Astrocyte (in vitro differentiated cells and primary cell): ENCODE measurements around the gene TMEM108. TPM values are rescaled to one million over a fixed set of nuclear protein-coding genes. Genes with fewer than 3 reads are reported as not detected.
A peak's percentile ranks its signal among the peaks of the same experiment; 100 is the strongest.

Experiments
- DNase-seq: peaks from one replicate; pipeline ENCODE4 v3.0.0-alpha.2; 2010; ENCODE audit warnings: low read depth
- FAIRE-seq: peaks from 2 replicates; lab custom pipeline; 2011; peaks lifted over from hg19 to GRCh38; lab: Jason Lieb, UNC
- H2AFZ ChIP-seq: 2 replicates; pipeline ENCODE4 v1.6.0; 2012; ENCODE audit warnings: low read depth, low read length, inconsistent platforms
- H3K27ac ChIP-seq: 2 replicates; pipeline ENCODE4 v1.5.1; 2011; ENCODE audit warnings: low read depth, low read length, inconsistent platforms
- H3K27me3 ChIP-seq: 2 replicates; pipeline ENCODE4 v1.6.0; 2011; ENCODE audit warnings: low read length, inconsistent platforms; ENCODE audit not compliant: insufficient read depth
- H3K36me3 ChIP-seq: 2 replicates; pipeline ENCODE4 v1.5.1; 2011; ENCODE audit warnings: low read length, inconsistent platforms; ENCODE audit not compliant: insufficient read depth
- H3K4me1 ChIP-seq: 2 replicates; pipeline ENCODE4 v1.5.1; 2011; ENCODE audit warnings: low read length, inconsistent platforms; ENCODE audit not compliant: insufficient read depth
- H3K4me2 ChIP-seq: 2 replicates; pipeline ENCODE4 v1.6.0; 2012; ENCODE audit warnings: low read length, inconsistent platforms
- H3K4me3 ChIP-seq: 2 replicates; pipeline ENCODE4 v1.5.1; 2011; ENCODE audit warnings: low read depth, mild to moderate bottlenecking, low read length, inconsistent platforms; ENCODE audit not compliant: insufficient read depth
- H3K79me2 ChIP-seq: 2 replicates; pipeline ENCODE4 v1.6.0; 2012; ENCODE audit warnings: mild to moderate bottlenecking, low read length, inconsistent platforms; ENCODE audit not compliant: insufficient read depth
- H3K9ac ChIP-seq: 2 replicates; pipeline ENCODE4 v1.6.0; 2012; ENCODE audit warnings: mild to moderate bottlenecking, low read length, inconsistent platforms
- H3K9me3 ChIP-seq: 2 replicates; pipeline ENCODE4 v1.5.1; 2012; ENCODE audit warnings: low read depth, mild to moderate bottlenecking, low read length, inconsistent platforms; ENCODE audit not compliant: insufficient read depth
- H4K20me1 ChIP-seq: 2 replicates; pipeline ENCODE4 v1.6.0; 2012; ENCODE audit warnings: low read length, inconsistent platforms; ENCODE audit not compliant: insufficient read depth
- H3K27ac Mint-ChIP-seq: one replicate; pipeline ENCODE4 v1.8.0; 2021; ENCODE audit warnings: mild to moderate bottlenecking, mixed read lengths; ENCODE audit not compliant: unreplicated experiment
- H3K27me3 Mint-ChIP-seq: one replicate; pipeline ENCODE4 v1.8.0; 2021; ENCODE audit warnings: low read depth, mixed read lengths; ENCODE audit not compliant: unreplicated experiment
- H3K36me3 Mint-ChIP-seq: one replicate; pipeline ENCODE4 v1.8.0; 2021; ENCODE audit warnings: low read depth, mixed read lengths; ENCODE audit not compliant: unreplicated experiment
- H3K4me1 Mint-ChIP-seq: one replicate; pipeline ENCODE4 v1.8.0; 2021; ENCODE audit warnings: low read depth, mixed read lengths; ENCODE audit not compliant: unreplicated experiment
- H3K4me3 Mint-ChIP-seq: one replicate; pipeline ENCODE4 v1.8.0; 2021; ENCODE audit warnings: mild to moderate bottlenecking, moderate library complexity, mixed read lengths; ENCODE audit not compliant: unreplicated experiment
- H3K9me3 Mint-ChIP-seq: one replicate; pipeline ENCODE4 v1.8.0; 2021; ENCODE audit warnings: mild to moderate bottlenecking, mixed read lengths; ENCODE audit not compliant: unreplicated experiment
- CTCF ChIP-seq: IDR thresholded peaks from 2 replicates; pipeline ENCODE4 v1.5.1; 2011; ENCODE audit warnings: low read depth, mild to moderate bottlenecking, inconsistent platforms, low read length, moderate library complexity; ENCODE audit not compliant: insufficient read depth
- EZH2 ChIP-seq: IDR thresholded peaks from 2 replicates; pipeline ENCODE4 v1.6.1; 2012; ENCODE audit warnings: mild to moderate bottlenecking, low read length, inconsistent platforms; ENCODE audit not compliant: insufficient read depth
- total RNA-seq: library from RNA; stranded (reverse); gene quantifications from 2 replicates; pipeline ENCODE4 v1.2.1, GENCODE V29; 2021

Gene TMEM108
- total RNA-seq, 1 donor from 2014 or later, result 5.6 TPM

GRCh38 chr3:133383175-133383574 lies 345.0 kb downstream of the TMEM108 start:
- Mint-ChIP-seq H3K9me3 (no peaks in the 10 kb centered on the region), H3K4me1 (peaks cover 10% of the 10 kb centered on the region), H3K36me3 (peaks cover 5% of the 10 kb centered on the region), H3K4me3 (no peak overlapping the region), H3K27ac (no peak overlapping the region), H3K27me3 (peaks cover 21% of the 10 kb centered on the region)
- Histone ChIP-seq H3K4me2 (no peak overlapping the region), H3K79me2 (no peaks in the 10 kb centered on the region), H3K4me1 (peaks cover 2% of the 10 kb centered on the region), H3K4me3 (no peak overlapping the region), H2AFZ (no peak overlapping the region), H3K27ac (no peak overlapping the region), H3K36me3 (no peaks in the 10 kb centered on the region), H3K27me3 (no peaks in the 10 kb centered on the region), H4K20me1 (no peaks in the 10 kb centered on the region), H3K9ac (no peak overlapping the region), H3K9me3 (no peaks in the 10 kb centered on the region)
- no peak for TF ChIP-seq CTCF
- TF ChIP-seq EZH2, result no peak
- no peak for DNase-seq
- no peak for FAIRE-seq

- Histone ChIP-seq H2AFZ (no peak overlapping the region), H3K4me2 (no peak overlapping the region), H3K27ac (no peak overlapping the region), H3K4me1 (peaks cover 2% of the 10 kb centered on the region), H4K20me1 (no peaks in the 10 kb centered on the region), H3K9me3 (no peaks in the 10 kb centered on the region), H3K9ac (no peak overlapping the region), H3K4me3 (no peak overlapping the region), H3K36me3 (no peaks in the 10 kb centered on the region), H3K27me3 (no peaks in the 10 kb centered on the region), H3K79me2 (no peaks in the 10 kb centered on the region)
- Mint-ChIP-seq H3K36me3 (peaks cover 5% of the 10 kb centered on the region), H3K4me1 (peaks cover 10% of the 10 kb centered on the region), H3K27me3 (peaks cover 21% of the 10 kb centered on the region), H3K27ac (no peak overlapping the region), H3K9me3 (no peaks in the 10 kb centered on the region), H3K4me3 (no peak overlapping the region)
- FAIRE-seq (no peak), DNase-seq (no peak)
- TF ChIP-seq EZH2 (no peak), CTCF (no peak)
These were observed 345.6 kb downstream of the TMEM108 start for GRCh38 chr3:133383741-133384140.

- FAIRE-seq (no peak), DNase-seq (peak; percentile 26)
- no peak overlapping the region for H3K9ac ChIP-seq
- no peak overlapping the region for H3K4me3 ChIP-seq
- H3K4me2 ChIP-seq, result no peak overlapping the region
- no peaks in the 10 kb centered on the region for H3K9me3 Mint-ChIP-seq
- no peaks in the 10 kb centered on the region for H3K27me3 ChIP-seq
- H3K4me3 Mint-ChIP-seq, result no peak overlapping the region
- no peak overlapping the region for H3K27ac Mint-ChIP-seq
- peak overlapping the region; percentile 48 for H2AFZ ChIP-seq
- H3K27ac ChIP-seq, result no peak overlapping the region
- H3K4me1 Mint-ChIP-seq, result peaks cover 10% of the 10 kb centered on the region
- TF ChIP-seq EZH2, result no peak
- peak; percentile 88 for TF ChIP-seq CTCF
- H3K36me3 Mint-ChIP-seq, result peaks cover 5% of the 10 kb centered on the region
- no peaks in the 10 kb centered on the region for H3K36me3 ChIP-seq
- no peaks in the 10 kb centered on the region for H4K20me1 ChIP-seq
- H3K79me2 ChIP-seq, result no peaks in the 10 kb centered on the region
- H3K4me1 ChIP-seq, result peaks cover 2% of the 10 kb centered on the region
- H3K9me3 ChIP-seq, result no peaks in the 10 kb centered on the region
- H3K27me3 Mint-ChIP-seq, result peaks cover 23% of the 10 kb centered on the region
These were observed 346.3 kb downstream of the TMEM108 start for GRCh38 chr3:133384331-133385027.
